ENCODE results near the gene HPCAL1. TPM values are rescaled to one million over a fixed set of nuclear protein-coding genes. Genes with fewer than 3 reads are reported as not detected.

Gene HPCAL1
- total RNA-seq, 4 donors from 2014 or later: 26.4 to 45.7 (median 36.9) TPM

DNA sequence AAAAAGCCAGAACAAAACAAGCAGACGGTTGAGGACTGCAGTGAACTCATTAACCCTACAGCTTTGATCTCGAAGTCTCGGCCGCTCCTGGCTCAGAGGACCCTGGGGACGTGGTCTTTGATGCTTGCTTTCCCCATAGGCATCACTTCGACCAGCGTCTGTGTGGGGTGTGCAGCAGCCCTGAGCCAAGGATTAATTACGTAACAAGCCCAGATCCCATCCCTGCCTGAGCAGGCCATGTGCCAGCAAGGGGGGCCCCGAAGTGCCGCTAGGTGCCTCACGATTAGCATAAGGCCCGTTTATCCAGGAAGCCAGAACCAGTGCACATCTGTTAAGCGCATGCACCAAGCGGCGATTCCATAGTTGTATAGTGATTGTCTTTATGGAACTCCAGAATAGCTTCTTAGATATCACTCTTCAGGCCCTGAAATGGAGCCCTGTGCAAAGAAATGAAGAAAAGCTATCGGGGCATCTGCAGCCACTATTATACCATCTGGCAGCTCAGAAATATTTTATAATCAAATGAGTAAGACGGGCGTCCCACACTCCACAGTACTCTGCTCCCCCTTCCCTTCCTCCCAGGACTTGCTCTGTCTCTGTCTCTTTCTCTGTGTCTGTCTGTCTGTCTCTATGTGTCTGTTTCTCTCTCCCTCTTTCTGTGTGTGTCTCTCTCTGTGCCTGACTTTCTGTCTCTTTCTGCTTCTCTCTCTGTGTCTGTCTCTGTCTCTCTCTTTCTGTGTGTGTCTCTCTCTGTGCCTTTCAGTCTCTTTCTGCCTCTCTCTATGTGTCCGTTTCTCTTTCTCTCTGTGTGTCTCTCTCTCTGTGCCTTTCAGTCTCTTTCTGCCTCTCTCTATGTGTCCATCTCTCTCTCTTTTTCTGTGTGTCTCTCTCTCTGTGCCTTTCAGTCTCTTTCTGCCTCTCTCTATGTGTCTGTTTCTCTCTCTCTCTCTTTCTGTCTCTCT lies 41.7 kb downstream of the HPCAL1 start:
- TF ChIP-seq POLR2A (IDR thresholded peaks at IDR 0.05): no peak
- TF ChIP-seq, protein P1, sequence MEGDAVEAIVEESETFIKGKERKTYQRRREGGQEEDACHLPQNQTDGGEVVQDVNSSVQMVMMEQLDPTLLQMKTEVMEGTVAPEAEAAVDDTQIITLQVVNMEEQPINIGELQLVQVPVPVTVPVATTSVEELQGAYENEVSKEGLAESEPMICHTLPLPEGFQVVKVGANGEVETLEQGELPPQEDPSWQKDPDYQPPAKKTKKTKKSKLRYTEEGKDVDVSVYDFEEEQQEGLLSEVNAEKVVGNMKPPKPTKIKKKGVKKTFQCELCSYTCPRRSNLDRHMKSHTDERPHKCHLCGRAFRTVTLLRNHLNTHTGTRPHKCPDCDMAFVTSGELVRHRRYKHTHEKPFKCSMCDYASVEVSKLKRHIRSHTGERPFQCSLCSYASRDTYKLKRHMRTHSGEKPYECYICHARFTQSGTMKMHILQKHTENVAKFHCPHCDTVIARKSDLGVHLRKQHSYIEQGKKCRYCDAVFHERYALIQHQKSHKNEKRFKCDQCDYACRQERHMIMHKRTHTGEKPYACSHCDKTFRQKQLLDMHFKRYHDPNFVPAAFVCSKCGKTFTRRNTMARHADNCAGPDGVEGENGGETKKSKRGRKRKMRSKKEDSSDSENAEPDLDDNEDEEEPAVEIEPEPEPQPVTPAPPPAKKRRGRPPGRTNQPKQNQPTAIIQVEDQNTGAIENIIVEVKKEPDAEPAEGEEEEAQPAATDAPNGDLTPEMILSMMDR (IDR thresholded peaks at IDR 0.05): no peak
- DNase-seq (ENCODE audit: low spot score in 2 of 2): no peak
- intact Hi-C loops (cut with DNase I; ENCODE audit: low total_unique reads): no loop called here
- 64 to 67% methylated on average over 19 of the region's 19 CpGs for WGBS, 2 donors
- H3K4me3 ChIP-seq (ENCODE audit: low read depth, poor library complexity, severe bottlenecking): no peak overlapping the region

DNA sequence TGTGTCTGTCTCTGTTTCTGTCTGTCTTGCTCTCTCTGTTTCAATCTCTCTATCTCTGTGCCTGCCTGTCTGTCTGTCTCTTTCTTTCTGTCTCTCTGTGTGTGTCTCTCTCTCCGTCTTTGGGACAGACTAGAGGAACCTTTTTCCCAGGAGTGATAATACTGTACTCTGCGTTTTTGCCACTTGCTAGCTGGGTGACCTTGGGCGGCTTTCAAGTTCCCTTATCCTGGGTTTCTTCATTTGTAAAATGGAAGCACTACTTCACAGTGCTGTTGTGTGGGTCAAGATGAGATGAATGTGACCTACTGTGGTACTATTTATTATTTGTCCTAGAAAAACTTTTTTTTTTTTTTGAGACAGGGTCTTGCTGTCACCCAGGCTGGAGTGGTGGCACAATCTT lies 42.4 kb downstream of the HPCAL1 start:
- intact Hi-C loops (cut with DNase I; ENCODE audit: low total_unique reads): no loop called here

DNA sequence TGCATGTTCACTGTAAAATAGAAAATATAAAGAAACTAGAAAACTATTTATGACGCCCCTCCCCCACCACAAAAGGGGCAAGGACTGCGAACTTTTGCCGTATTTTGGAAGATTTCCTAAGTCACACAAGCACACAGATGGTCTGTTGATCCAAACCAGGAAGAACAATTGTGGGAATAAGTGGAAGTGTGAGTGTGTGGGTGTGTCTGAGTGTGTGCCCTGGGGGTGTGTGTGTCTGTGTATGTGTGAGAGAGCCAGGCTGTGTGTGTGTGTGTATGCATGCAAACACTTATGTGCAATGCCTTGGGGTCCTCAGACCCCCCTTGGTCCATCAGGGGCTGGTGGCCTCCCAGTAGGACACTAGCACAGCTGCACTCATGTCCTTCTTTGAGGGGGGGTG lies 43.1 kb downstream of the HPCAL1 start:
- WGBS, 2 donors: 79 to 80% methylated on average over 3 of the region's 3 CpGs
- intact Hi-C loops (cut with DNase I; ENCODE audit: low total_unique reads): no loop called here
- H3K4me3 ChIP-seq (ENCODE audit: low read depth, poor library complexity, severe bottlenecking): no peak overlapping the region
- no peak for TF ChIP-seq POLR2A (IDR thresholded peaks at IDR 0.05)
- TF ChIP-seq, protein P1 (IDR thresholded peaks at IDR 0.05): no peak
- no peak for DNase-seq (ENCODE audit: low spot score in 2 of 2)

More for the DNA sequence above, 42.4 kb downstream of the HPCAL1 start:
- no peak for DNase-seq (ENCODE audit: low spot score in 2 of 2)
- TF ChIP-seq, protein P1 (IDR thresholded peaks at IDR 0.05): no peak
- TF ChIP-seq POLR2A (IDR thresholded peaks at IDR 0.05): no peak
- WGBS, 2 donors: 92 to 94% methylated on average over 3 of the region's 3 CpGs
- no peak overlapping the region for H3K4me3 ChIP-seq (ENCODE audit: low read depth, poor library complexity, severe bottlenecking)

DNA sequence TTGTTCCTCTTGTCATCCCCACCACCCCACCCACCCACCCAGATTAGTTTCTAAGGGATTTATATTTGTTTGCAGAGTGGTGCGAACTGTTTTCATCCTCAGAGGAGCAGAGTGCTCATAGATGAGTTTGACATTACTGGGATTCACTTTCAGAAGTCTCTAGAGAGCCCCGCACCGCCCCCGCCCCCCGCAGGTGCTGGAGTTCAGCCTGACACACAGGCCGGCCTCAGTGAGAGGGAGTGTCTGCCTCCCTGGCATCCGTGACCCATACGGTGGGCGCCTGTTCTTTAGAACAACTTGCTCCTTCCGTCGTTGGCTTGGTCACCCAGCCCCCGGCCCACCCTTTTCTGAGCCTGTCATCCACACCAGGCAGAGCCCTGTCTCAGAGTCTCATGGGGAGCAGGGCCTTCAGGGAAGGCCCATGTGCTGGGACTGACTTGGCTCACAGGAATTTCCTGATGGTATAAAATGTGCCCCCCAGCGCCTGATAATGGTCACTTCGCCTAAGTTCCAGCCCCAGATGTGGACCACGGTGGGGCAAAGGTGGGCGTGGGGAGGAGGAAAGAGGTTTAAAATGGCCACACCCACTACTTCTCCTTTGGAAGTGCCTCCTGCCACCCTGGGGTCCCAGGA lies 44.3 kb downstream of the HPCAL1 start:
- intact Hi-C loops (cut with DNase I; ENCODE audit: low total_unique reads): no loop called here
- TF ChIP-seq, protein P1 (IDR thresholded peaks at IDR 0.05): no peak
- no peak for TF ChIP-seq POLR2A (IDR thresholded peaks at IDR 0.05)
- no peak for DNase-seq (ENCODE audit: low spot score in 2 of 2)
- no peak overlapping the region for H3K4me3 ChIP-seq (ENCODE audit: low read depth, poor library complexity, severe bottlenecking)
- 83 to 88% methylated on average over 15 to 16 of the region's 16 CpGs for WGBS, 2 donors

DNA sequence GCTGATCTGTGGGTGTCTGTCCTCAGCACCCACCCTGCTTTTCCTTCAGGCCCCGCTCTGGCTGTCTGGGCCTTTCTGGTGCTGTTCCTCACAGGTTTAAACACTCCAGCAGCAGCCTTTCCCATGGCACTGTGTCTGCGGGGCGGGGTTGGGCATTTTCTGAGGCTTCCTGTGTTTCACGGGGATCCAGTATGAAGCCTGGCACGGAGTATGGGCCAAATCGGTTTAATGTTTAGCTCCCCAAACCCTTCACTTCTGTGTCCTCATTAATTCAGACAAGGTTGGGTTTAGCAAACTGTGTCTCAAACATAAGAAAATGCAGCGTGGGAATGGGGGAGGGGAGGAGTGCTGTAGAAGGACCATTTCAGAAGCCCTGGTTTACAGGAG lies 44.9 kb downstream of the HPCAL1 start:
- no peak for TF ChIP-seq POLR2A (IDR thresholded peaks at IDR 0.05)
- TF ChIP-seq, protein P1 (IDR thresholded peaks at IDR 0.05): no peak
- intact Hi-C loops (cut with DNase I; ENCODE audit: low total_unique reads): no loop called here
- H3K4me3 ChIP-seq (ENCODE audit: low read depth, poor library complexity, severe bottlenecking): no peak overlapping the region
- no peak for DNase-seq (ENCODE audit: low spot score in 2 of 2)
- 56 to 59% methylated on average over 7 of the region's 7 CpGs for WGBS, 2 donors

Data from lower leg skin (tissue), 4 donors.